ENCODE data around the gene CHMP1A.

CHMP1A gene

GRCh38 chr16:89655062-89655643 is 2.4 kb downstream of the CHMP1A start:
- no peak for TF ChIP-seq CTCF (IDR thresholded peaks at IDR 0.05; ENCODE audit: low read length, missing control alignments)
- H3K4me3 ChIP-seq (replicated peaks; ENCODE audit: low read depth, low read length) = no peak overlapping the region
- no peak for DNase-seq (ENCODE audit: low read depth)

- H3K4me3 ChIP-seq (replicated peaks; ENCODE audit: low read depth, low read length) = no peak overlapping the region
- TF ChIP-seq CTCF (IDR thresholded peaks at IDR 0.05; ENCODE audit: low read length, missing control alignments) = no peak
- DNase-seq (ENCODE audit: low read depth) = no peak
Observed at GRCh38 chr16:89653656-89654295, 3.7 kb downstream of the CHMP1A start.

- H3K4me3 ChIP-seq (replicated peaks; ENCODE audit: low read depth, low read length) = no peak overlapping the region
- TF ChIP-seq CTCF (IDR thresholded peaks at IDR 0.05; ENCODE audit: low read length, missing control alignments) = no peak
- no peak for DNase-seq (ENCODE audit: low read depth)
Observed at GRCh38 chr16:89651584-89651983, 5.9 kb downstream of the CHMP1A start.

- no peak overlapping the region for H3K4me3 ChIP-seq (replicated peaks; ENCODE audit: low read depth, low read length)
- no peak for DNase-seq (ENCODE audit: low read depth)
- TF ChIP-seq CTCF (IDR thresholded peaks at IDR 0.05; ENCODE audit: low read length, missing control alignments) = no peak
Observed at GRCh38 chr16:89646906-89647305, 10.6 kb downstream of the CHMP1A start.

GRCh38 chr16:89646270-89646669 is 11.2 kb downstream of the CHMP1A start:
- no peak for DNase-seq (ENCODE audit: low read depth)
- H3K4me3 ChIP-seq (replicated peaks; ENCODE audit: low read depth, low read length) = no peak overlapping the region
- no peak for TF ChIP-seq CTCF (IDR thresholded peaks at IDR 0.05; ENCODE audit: low read length, missing control alignments)

- no peak for TF ChIP-seq CTCF (IDR thresholded peaks at IDR 0.05; ENCODE audit: low read length, missing control alignments)
- H3K4me3 ChIP-seq (replicated peaks; ENCODE audit: low read depth, low read length) = no peak overlapping the region
- no peak for DNase-seq (ENCODE audit: low read depth)
Observed at GRCh38 chr16:89645122-89645521, 12.4 kb downstream of the CHMP1A start.

GRCh38 chr16:89643769-89644300 is 13.7 kb downstream of the CHMP1A start:
- no peak for TF ChIP-seq CTCF (IDR thresholded peaks at IDR 0.05; ENCODE audit: low read length, missing control alignments)
- no peak overlapping the region for H3K4me3 ChIP-seq (replicated peaks; ENCODE audit: low read depth, low read length)
- DNase-seq (ENCODE audit: low read depth) = no peak

All from fibroblast of pulmonary artery (primary cell).